ENCODE measurements around the gene GLOD4.
A peak's percentile ranks its signal among the peaks of the same experiment; 100 is the strongest.
"Not testable (repeated sequence)": the region's sequence is repeated elsewhere in the genome, so short reads cannot be mapped to it uniquely, and the experiment has no call there.

GLOD4 gene

GRCh38 chr17:781805-782731, at the start of gene GLOD4, which contains the start of gene MRM3:
TSS of gene GLOD4 (minus strand) at chr17:782280. CDS start at chr17:782255, 25 bp downstream.
TSS of gene MRM3 (plus strand) at chr17:782353. CDS start at chr17:782379, 26 bp downstream.
- peak; percentile 98 for DNase-seq (ENCODE audit: low read depth)

GRCh38 chr17:830950-831349, 48.9 kb upstream of the GLOD4 start:
- DNase-seq (ENCODE audit: low read depth), result no peak

- DNase-seq (ENCODE audit: low read depth), result no peak
These were observed 48.3 kb upstream of the GLOD4 start for GRCh38 chr17:830381-830780.

- not testable (repeated sequence) for DNase-seq (ENCODE audit: low read depth)
These were observed 47.5 kb upstream of the GLOD4 start for GRCh38 chr17:829614-830013.

- no peak for DNase-seq (ENCODE audit: low read depth)
These were observed 46.7 kb upstream of the GLOD4 start for GRCh38 chr17:828761-829160.

- no peak for DNase-seq (ENCODE audit: low read depth)
These were observed 44.7 kb upstream of the GLOD4 start for GRCh38 chr17:826778-827177.

GRCh38 chr17:825216-825615, 43.1 kb upstream of the GLOD4 start:
- DNase-seq (ENCODE audit: low read depth), result no peak

GRCh38 chr17:824378-824777, 42.3 kb upstream of the GLOD4 start:
- no peak for DNase-seq (ENCODE audit: low read depth)

GRCh38 chr17:823501-823902, 41.4 kb upstream of the GLOD4 start:
- no peak for DNase-seq (ENCODE audit: low read depth)

GRCh38 chr17:819251-819650, 37.2 kb upstream of the GLOD4 start:
- no peak for DNase-seq (ENCODE audit: low read depth)

- no peak for DNase-seq (ENCODE audit: low read depth)
These were observed 32.3 kb upstream of the GLOD4 start for GRCh38 chr17:814371-814770.

GRCh38 chr17:812638-813204, 30.6 kb upstream of the GLOD4 start:
- DNase-seq (ENCODE audit: low read depth), result no peak

GRCh38 chr17:811051-811784, 29.1 kb upstream of the GLOD4 start:
- no peak for DNase-seq (ENCODE audit: low read depth)

- DNase-seq (ENCODE audit: low read depth), result no peak
These were observed 25.6 kb upstream of the GLOD4 start for GRCh38 chr17:807523-808294.

GRCh38 chr17:806781-807522, 24.9 kb upstream of the GLOD4 start:
- DNase-seq (ENCODE audit: low read depth), result no peak

GRCh38 chr17:806346-806745, 24.3 kb upstream of the GLOD4 start:
- no peak for DNase-seq (ENCODE audit: low read depth)

GRCh38 chr17:805886-806285, 23.8 kb upstream of the GLOD4 start:
- not testable (repeated sequence) for DNase-seq (ENCODE audit: low read depth)

GRCh38 chr17:804541-805435, 22.7 kb upstream of the GLOD4 start:
- no peak for DNase-seq (ENCODE audit: low read depth)

- DNase-seq (ENCODE audit: low read depth), result no peak
These were observed 21.1 kb upstream of the GLOD4 start for GRCh38 chr17:802901-803881.
